HEK293 (cell line): ENCODE results near the gene FAHD2A.
"Not testable (repeated sequence)": the region's sequence is repeated elsewhere in the genome, so short reads cannot be mapped to it uniquely, and the experiment has no call there.

ENCODE experiments used
- CTCF ChIA-PET: fragments of 350-600 bp; formaldehyde crosslinking; extraction: SDS; loops from one replicate; lab custom pipeline; 2021; ENCODE audit warnings: antibody characterized with exemption; lab: Yijun Ruan, JAX
- POLR2A ChIA-PET: fragments of 300-600 bp; formaldehyde crosslinking; extraction: SDS; loops from one replicate; lab custom pipeline; 2020; ENCODE audit warnings: antibody characterized with exemption, inconsistent platforms; lab: Yijun Ruan, JAX
- H3K27ac ChIP-seq: fragments of 200-500 bp; sonication (Bioruptor generic); 2 replicates; pipeline ENCODE4 v1.5.1; 2014; ENCODE audit warnings: low read depth, low read length, control low read depth, inconsistent platforms; ENCODE audit errors: extremely low read depth
- H3K36me3 ChIP-seq, 2 experiments: fragments of 200-500 bp in 1 of 2; sonication (Bioruptor generic) in 1 of 2; 1 replicate in 1 of 2; 2 replicates in 1 of 2; pipeline ENCODE4 v1.5.1; 2014 to 2017; ENCODE audit warnings: inconsistent platforms in 2 of 2, low read length in 2 of 2; ENCODE audit not compliant: control insufficient read depth in 2 of 2, insufficient read depth in 1 of 2
- H3K4me1 ChIP-seq: fragments of 200-500 bp; sonication (Bioruptor generic); 2 replicates; pipeline ENCODE4 v1.5.1; 2014; ENCODE audit warnings: mild to moderate bottlenecking, low read length, inconsistent platforms; ENCODE audit not compliant: control insufficient read depth, insufficient read depth
- H3K4me3 ChIP-seq: 2 replicates; pipeline ENCODE4 v1.5.1; 2011; ENCODE audit warnings: low read depth, mild to moderate bottlenecking, control low read depth, low read length, moderate library complexity
- H3K9me3 ChIP-seq: fragments of 200-500 bp; sonication (Bioruptor generic); 2 replicates; pipeline ENCODE4 v1.5.1; 2014; ENCODE audit warnings: low read depth, low read length, inconsistent platforms; ENCODE audit not compliant: control insufficient read depth, insufficient read depth

Gene FAHD2A

DNA sequence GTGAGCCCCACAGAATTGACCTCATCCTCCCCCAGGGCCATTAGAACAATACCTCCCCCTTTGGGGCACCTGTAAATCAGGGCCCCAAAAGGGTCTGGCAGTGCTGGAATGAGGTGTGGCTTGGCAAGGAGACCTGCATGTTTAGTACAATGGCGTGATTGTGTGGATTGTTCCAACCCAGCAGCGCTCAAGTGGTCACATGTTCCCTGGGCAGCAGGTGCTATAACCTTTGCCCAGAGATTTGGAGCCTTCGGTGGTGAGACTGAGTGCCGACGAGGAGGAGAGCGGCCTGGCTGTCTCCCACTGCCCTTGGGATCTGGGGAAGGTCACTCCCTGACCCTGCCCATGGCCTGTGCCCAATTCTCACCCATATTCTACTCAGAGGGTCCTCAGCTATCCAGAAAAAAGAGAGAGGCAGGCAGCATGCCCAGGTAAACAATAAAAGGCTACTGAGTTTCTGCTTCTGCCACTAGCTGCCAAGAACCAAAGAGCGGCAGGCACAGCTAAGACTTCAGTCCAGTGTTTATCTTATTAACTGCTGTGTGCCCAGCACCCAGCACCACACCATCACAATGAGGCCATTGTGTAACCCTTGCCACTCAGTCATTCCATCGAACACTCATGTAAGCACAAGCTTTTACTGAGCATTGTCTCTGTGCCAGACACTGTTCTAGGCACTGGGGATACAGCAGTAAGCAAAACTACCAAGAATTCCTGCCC is 27.4 kb downstream of the FAHD2A start:
- H3K36me3 ChIP-seq, H3K4me1 ChIP-seq, H3K4me3 ChIP-seq, H3K9me3 ChIP-seq, POLR2A ChIA-PET, H3K27ac ChIP-seq, CTCF ChIA-PET: not testable (repeated sequence)

DNA sequence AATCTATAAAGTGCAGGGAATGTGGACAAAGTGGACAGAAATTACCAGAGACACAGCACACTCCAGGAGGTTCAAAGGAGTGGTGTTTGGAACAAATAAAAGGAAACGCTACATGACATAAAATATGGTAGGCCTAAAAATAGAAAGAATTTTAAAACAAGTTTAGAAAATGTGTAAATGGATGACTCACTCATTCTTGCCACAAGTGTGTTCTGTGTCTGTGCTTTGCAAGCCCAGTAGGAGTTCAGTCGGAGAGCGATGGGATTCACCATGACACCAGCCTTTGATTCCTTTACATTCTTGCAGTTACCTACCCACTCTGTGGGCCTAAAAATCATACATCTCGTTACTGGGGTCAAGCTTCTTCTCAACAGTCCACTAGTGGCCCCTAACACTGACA is 30.9 kb downstream of the FAHD2A start:
- H3K9me3 ChIP-seq, H3K4me1 ChIP-seq, CTCF ChIA-PET, H3K36me3 ChIP-seq, H3K4me3 ChIP-seq, POLR2A ChIA-PET, H3K27ac ChIP-seq: not testable (repeated sequence)

DNA sequence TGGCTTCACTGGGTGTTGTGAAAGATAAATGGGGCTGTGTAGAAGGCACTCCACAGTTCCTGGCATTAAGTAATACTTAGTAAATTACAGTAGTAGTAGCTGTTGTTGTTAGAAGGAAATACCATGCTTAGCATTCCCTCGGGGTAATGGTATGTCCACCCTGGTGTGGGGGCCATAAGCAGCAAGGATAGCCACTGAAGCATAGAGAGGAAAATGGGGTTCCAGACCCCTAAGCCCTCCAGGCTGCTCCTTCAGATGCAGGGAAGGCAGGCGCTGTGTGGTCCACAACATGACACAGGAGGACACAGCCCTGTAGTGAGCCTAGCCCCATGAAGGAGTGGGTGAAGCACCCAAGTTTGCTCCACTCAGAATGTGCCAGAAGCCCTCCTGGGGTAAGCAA is 31.5 kb downstream of the FAHD2A start:
- H3K9me3 ChIP-seq, H3K27ac ChIP-seq, CTCF ChIA-PET, POLR2A ChIA-PET, H3K4me1 ChIP-seq, H3K4me3 ChIP-seq, H3K36me3 ChIP-seq: not testable (repeated sequence)

DNA sequence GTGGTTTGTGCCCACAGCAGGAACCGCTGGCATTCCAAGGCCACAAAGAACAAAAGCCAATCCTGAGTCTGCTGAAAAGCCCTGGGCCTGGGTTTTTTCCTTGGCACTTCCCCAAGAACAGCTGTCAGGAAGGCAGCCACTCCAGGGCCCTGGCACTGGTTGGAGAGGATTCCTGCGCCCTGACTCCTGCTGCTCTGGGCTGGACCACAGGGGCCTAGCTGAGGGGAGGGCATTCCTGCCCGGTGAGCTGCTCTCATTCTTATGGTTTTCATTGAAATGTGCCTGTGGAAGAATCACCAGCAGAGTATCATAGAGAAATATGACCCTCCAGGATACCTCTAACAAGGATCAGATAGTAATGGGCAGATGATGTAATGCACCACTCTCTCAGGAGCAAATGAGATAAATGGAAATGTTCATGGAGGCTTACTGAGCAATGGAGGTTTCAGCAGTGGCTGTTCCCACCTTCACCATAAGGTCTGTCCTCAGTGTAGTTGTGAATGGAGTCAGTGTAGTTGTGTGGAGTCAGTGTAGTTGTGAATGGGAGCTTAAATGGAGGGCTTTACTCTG is 32.1 kb downstream of the FAHD2A start:
- H3K9me3 ChIP-seq, CTCF ChIA-PET, H3K27ac ChIP-seq: not testable (repeated sequence)

DNA sequence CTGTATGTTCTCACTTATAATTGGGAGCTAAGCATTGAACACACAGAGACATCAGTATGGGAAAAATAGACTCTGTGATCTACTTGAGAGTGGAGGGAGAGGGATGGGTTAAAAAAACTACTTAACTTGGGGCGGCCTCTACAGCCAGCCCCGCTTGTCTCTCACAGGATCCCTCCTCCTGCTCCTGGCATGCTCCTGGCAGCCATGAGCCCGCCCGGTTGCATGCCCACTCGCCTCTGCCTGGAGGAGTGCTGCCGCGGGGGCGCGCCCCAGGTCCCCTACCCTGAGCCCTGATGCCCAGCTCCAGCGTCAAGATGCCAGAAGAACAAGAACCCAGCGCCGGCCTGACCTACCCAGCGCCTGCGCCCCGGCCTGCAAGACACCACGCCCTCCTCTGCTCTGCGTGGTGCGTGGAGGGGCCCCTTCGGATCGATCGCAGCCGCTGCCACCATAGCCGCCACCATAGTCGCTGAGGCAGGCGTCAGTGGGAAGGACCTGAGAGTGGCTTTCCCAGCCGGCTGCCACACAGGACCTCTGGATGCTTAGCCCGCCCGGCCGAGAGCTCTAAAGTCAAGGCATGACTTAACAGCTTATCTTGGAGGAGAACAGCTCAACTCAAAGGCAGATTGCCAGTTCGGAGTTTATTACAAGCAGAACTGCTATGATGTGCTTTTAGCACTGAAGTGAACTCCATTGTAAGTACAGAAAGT is 32.8 kb downstream of the FAHD2A start:
- CTCF ChIA-PET, result not testable (repeated sequence)

More for the DNA sequence above, 32.1 kb downstream of the FAHD2A start:
- H3K4me1 ChIP-seq, H3K36me3 ChIP-seq, POLR2A ChIA-PET, H3K4me3 ChIP-seq: not testable (repeated sequence)

DNA sequence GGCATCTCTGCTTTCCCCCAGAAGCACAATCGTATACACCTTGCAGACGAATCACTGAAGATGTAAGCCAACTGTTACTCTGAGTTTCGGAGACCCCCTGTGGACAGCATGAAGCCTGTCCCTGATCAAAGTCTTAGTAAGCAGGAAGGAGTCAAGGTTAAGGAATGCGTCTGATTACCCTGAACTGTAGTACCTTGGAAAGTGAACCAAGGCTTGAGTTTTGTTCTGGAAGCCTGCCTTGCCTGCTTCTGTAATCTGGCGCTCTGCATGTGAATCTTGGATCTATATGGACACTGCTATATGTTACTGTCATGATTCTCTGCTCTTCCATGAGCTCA is 33.3 kb downstream of the FAHD2A start:
- H3K4me3 ChIP-seq, CTCF ChIA-PET, POLR2A ChIA-PET, H3K27ac ChIP-seq, H3K4me1 ChIP-seq, H3K9me3 ChIP-seq, H3K36me3 ChIP-seq: not testable (repeated sequence)

More for the DNA sequence above, 32.8 kb downstream of the FAHD2A start:
- H3K4me1 ChIP-seq, H3K9me3 ChIP-seq, H3K27ac ChIP-seq, H3K4me3 ChIP-seq, POLR2A ChIA-PET, H3K36me3 ChIP-seq: not testable (repeated sequence)

DNA sequence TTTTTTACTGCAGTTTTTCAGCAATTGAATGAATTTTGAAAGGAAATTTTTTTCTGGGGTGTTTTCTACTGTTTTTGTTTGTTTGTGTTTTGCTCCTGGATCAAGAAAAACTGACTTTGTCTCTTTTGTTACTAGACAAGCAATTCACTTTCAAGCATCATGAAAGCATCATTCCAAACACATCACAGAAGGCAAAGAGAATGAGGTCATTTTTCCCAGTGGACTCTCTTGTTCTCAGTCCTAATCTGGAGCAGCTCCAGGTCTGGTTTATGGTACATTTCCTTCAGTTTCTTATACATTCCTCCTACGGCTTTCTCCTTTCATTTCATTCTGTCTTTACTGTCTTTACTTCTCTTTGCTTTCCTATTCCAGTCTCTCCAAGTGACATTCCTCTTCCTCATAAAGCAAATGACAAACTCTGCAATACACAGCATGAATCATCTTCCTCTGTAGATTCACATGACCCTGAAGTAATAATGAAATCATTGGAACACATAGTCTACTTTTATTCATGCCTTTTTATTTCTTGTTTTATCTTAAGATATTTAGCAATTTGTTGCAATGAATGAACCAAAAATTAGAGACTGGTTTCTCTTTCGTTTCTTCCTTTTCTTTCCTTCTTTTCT is 40.1 kb downstream of the FAHD2A start:
- H3K4me3 ChIP-seq, H3K4me1 ChIP-seq, H3K36me3 ChIP-seq, POLR2A ChIA-PET, CTCF ChIA-PET, H3K9me3 ChIP-seq, H3K27ac ChIP-seq: not testable (repeated sequence)

DNA sequence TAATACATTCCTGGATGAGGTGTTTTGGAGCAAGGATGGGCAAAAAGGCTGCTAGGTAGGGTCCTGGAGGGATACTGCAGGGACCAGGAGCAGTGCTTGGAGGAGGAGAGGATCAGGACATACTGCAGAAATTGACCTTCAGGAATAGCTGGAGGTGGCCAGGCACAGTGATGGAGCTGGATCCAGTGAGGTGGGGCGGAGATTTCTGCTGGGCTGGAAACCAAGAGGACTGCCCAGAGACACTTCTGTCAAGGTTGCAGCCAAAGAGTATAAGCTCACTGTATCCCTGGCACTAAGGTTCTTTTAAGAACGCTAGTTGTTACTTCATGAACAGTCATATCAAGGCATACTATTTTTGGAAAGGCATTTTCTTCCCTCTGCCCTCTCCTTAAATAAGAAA is 42.8 kb downstream of the FAHD2A start:
- H3K4me3 ChIP-seq, CTCF ChIA-PET, H3K9me3 ChIP-seq, H3K36me3 ChIP-seq, H3K4me1 ChIP-seq, POLR2A ChIA-PET, H3K27ac ChIP-seq: not testable (repeated sequence)

DNA sequence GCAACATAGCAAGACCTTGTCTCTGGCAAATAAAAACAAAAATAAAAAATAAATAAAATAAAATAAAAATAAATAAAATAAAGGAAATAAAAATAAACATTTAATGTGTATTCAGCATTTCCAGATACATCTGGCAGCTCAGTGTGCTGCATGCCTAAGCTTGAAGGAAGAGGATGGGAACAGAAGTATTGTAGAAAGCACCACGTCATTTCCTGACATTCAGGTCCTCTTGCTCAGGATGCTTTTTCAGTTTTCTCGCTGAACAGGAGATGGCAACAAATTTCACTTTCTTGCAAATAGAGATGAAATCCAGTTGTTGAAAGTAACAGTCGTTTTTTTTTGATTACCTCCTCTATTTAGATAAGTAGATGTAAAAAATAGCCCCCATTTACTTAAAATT is 60.8 kb downstream of the FAHD2A start:
- H3K27ac ChIP-seq, H3K4me1 ChIP-seq, H3K4me3 ChIP-seq, CTCF ChIA-PET, H3K36me3 ChIP-seq, H3K9me3 ChIP-seq, POLR2A ChIA-PET: not testable (repeated sequence)
